ENCODE measurements around the gene ZFX.

The ZFX gene

DNA sequence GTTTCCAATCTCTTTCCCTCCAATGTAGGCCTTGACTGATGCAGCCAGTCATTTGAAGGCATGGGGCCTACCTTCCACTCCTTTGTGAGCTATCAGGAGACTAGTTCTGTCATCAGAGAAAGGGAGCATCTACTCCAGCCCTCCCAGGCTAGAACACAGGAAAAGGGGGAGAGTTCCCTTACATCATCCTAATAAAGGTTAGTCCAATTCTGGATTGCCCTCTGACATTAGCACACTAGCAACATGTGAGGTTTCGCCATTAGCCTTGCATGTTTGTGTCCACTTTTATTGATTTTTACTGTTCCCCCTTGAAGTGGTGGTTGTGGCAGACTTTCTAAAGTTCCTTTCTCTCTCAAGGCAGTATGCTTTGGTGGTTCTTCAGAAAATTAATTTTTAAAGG, 67.3 kb downstream of the ZFX start:
- Histone ChIP-seq H3K27me3 (ENCODE audit: control insufficient read depth, insufficient read depth, low read length) (no peaks in the 10 kb centered on the region), H3K9ac (ENCODE audit: low read depth, low read length) (no peak overlapping the region), H3K4me3 (ENCODE audit: low read depth, low read length) (no peak overlapping the region), H3K27ac (ENCODE audit: low read depth, low read length) (no peak overlapping the region), H3K4me1 (ENCODE audit: control insufficient read depth, insufficient read depth, low read length) (peaks cover 13% of the 10 kb centered on the region), H3K36me3 (ENCODE audit: control insufficient read depth, insufficient read depth, low read length) (peaks cover 9% of the 10 kb centered on the region), H3K9me3 (ENCODE audit: control insufficient read depth, insufficient read depth, low read length) (no peaks in the 10 kb centered on the region)

DNA sequence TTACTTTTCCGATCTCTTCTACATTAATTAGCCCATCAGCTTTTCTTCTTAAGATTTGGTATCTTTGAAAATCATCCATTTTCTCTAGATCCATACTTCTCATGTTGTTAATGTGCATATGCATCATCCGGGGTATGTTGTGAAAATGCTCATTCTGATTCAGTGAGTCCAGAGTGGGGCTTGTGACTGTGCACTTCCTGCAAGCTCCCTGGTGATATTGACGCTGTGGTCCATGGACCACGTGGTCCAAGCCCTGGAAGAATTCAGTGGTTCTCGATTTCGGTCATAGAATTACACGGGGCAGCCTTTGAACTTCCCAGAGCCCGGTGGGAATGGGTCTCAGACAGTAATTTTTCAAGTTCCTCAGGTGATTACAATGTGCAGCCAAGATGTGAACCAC, 69.8 kb downstream of the ZFX start:
- no peaks in the 10 kb centered on the region for H3K9me3 ChIP-seq (ENCODE audit: control insufficient read depth, insufficient read depth, low read length)
- H3K27me3 ChIP-seq (ENCODE audit: control insufficient read depth, insufficient read depth, low read length): no peaks in the 10 kb centered on the region
- no peaks in the 10 kb centered on the region for H3K36me3 ChIP-seq (ENCODE audit: control insufficient read depth, insufficient read depth, low read length)
- H3K4me1 ChIP-seq (ENCODE audit: control insufficient read depth, insufficient read depth, low read length): peaks cover 13% of the 10 kb centered on the region
- H3K4me3 ChIP-seq (ENCODE audit: low read depth, low read length): no peak overlapping the region
- no peak overlapping the region for H3K27ac ChIP-seq (ENCODE audit: low read depth, low read length)
- H3K9ac ChIP-seq (ENCODE audit: low read depth, low read length): no peak overlapping the region

DNA sequence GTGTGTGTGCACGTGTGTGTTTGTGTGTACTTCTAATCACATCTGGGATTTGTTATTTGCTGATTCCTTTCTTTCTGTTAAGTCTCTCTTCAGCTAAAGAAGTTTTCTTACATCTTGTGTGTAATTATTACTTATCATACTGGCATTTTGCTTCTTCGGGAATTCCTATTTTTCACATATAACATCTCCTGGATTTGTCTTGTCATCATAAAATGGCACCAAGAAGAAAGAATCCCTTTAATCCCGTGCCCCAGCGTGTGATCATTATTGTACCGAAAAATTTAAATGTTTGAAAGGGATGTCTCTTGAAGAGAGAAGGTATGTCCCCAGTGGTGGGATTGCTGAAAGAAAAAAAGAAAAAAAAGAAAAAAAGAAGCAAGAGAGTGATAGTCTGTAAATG, 72.3 kb downstream of the ZFX start:
- Histone ChIP-seq H3K9ac (ENCODE audit: low read depth, low read length) (no peak overlapping the region), H3K4me1 (ENCODE audit: control insufficient read depth, insufficient read depth, low read length) (no peaks in the 10 kb centered on the region), H3K27me3 (ENCODE audit: control insufficient read depth, insufficient read depth, low read length) (no peaks in the 10 kb centered on the region), H3K36me3 (ENCODE audit: control insufficient read depth, insufficient read depth, low read length) (no peaks in the 10 kb centered on the region), H3K9me3 (ENCODE audit: control insufficient read depth, insufficient read depth, low read length) (0 out of 2 replicates have a peak, but pooled peaks cover 4% of the 10 kb centered on the region), H3K4me3 (ENCODE audit: low read depth, low read length) (no peak overlapping the region), H3K27ac (ENCODE audit: low read depth, low read length) (no peak overlapping the region)

GRCh38 chrX:24225265-24225664, 75.7 kb downstream of the ZFX start:
- Histone ChIP-seq H3K27ac (ENCODE audit: low read depth, low read length) (no peak overlapping the region), H3K4me3 (ENCODE audit: low read depth, low read length) (no peak overlapping the region), H3K9me3 (ENCODE audit: control insufficient read depth, insufficient read depth, low read length) (0 out of 2 replicates have a peak, but pooled peaks cover 4% of the 10 kb centered on the region), H3K9ac (ENCODE audit: low read depth, low read length) (no peak overlapping the region), H3K27me3 (ENCODE audit: control insufficient read depth, insufficient read depth, low read length) (no peaks in the 10 kb centered on the region), H3K36me3 (ENCODE audit: control insufficient read depth, insufficient read depth, low read length) (no peaks in the 10 kb centered on the region), H3K4me1 (ENCODE audit: control insufficient read depth, insufficient read depth, low read length) (no peaks in the 10 kb centered on the region)

DNA sequence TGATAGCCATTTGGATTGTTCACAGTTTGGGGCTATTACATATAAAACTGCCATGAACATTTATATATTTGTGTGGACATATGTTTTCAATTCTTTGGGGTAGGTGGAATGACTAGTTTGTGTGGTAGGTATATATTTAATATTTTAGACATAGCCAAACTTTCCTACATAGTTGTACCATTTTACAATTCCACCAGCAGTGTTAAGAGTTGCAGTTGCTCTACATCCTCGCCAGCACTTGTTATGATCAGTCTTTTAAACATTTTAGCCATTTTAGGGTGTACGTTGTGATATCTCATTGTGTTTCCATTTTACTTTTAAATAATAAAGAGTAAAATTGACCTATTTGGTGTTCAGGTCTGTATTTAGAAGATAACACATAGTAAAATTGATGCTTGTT, 76.6 kb downstream of the ZFX start:
- Histone ChIP-seq H3K27me3 (ENCODE audit: control insufficient read depth, insufficient read depth, low read length) (no peaks in the 10 kb centered on the region), H3K9me3 (ENCODE audit: control insufficient read depth, insufficient read depth, low read length) (0 out of 2 replicates have a peak, but pooled peaks cover 4% of the 10 kb centered on the region), H3K36me3 (ENCODE audit: control insufficient read depth, insufficient read depth, low read length) (no peaks in the 10 kb centered on the region), H3K4me3 (ENCODE audit: low read depth, low read length) (no peak overlapping the region), H3K4me1 (ENCODE audit: control insufficient read depth, insufficient read depth, low read length) (no peaks in the 10 kb centered on the region), H3K27ac (ENCODE audit: low read depth, low read length) (no peak overlapping the region), H3K9ac (ENCODE audit: low read depth, low read length) (no peak overlapping the region)

- 0 out of 2 replicates have a peak, but pooled peaks cover 4% of the 10 kb centered on the region for H3K9me3 ChIP-seq (ENCODE audit: control insufficient read depth, insufficient read depth, low read length)
- no peak overlapping the region for H3K4me3 ChIP-seq (ENCODE audit: low read depth, low read length)
- H3K4me1 ChIP-seq (ENCODE audit: control insufficient read depth, insufficient read depth, low read length): no peaks in the 10 kb centered on the region
- H3K36me3 ChIP-seq (ENCODE audit: control insufficient read depth, insufficient read depth, low read length): no peaks in the 10 kb centered on the region
- no peak overlapping the region for H3K27ac ChIP-seq (ENCODE audit: low read depth, low read length)
- H3K27me3 ChIP-seq (ENCODE audit: control insufficient read depth, insufficient read depth, low read length): no peaks in the 10 kb centered on the region
- no peak overlapping the region for H3K9ac ChIP-seq (ENCODE audit: low read depth, low read length)
Measured at GRCh38 chrX:24228596-24228995, 79.1 kb downstream of the ZFX start.

- H3K4me1 ChIP-seq (ENCODE audit: control insufficient read depth, insufficient read depth, low read length): no peaks in the 10 kb centered on the region
- H3K36me3 ChIP-seq (ENCODE audit: control insufficient read depth, insufficient read depth, low read length): no peaks in the 10 kb centered on the region
- no peak overlapping the region for H3K27ac ChIP-seq (ENCODE audit: low read depth, low read length)
- no peaks in the 10 kb centered on the region for H3K27me3 ChIP-seq (ENCODE audit: control insufficient read depth, insufficient read depth, low read length)
- H3K4me3 ChIP-seq (ENCODE audit: low read depth, low read length): no peak overlapping the region
- 0 out of 2 replicates have a peak, but pooled peaks cover 4% of the 10 kb centered on the region for H3K9me3 ChIP-seq (ENCODE audit: control insufficient read depth, insufficient read depth, low read length)
- H3K9ac ChIP-seq (ENCODE audit: low read depth, low read length): no peak overlapping the region
Measured at GRCh38 chrX:24229400-24229879, 79.9 kb downstream of the ZFX start.

DNA sequence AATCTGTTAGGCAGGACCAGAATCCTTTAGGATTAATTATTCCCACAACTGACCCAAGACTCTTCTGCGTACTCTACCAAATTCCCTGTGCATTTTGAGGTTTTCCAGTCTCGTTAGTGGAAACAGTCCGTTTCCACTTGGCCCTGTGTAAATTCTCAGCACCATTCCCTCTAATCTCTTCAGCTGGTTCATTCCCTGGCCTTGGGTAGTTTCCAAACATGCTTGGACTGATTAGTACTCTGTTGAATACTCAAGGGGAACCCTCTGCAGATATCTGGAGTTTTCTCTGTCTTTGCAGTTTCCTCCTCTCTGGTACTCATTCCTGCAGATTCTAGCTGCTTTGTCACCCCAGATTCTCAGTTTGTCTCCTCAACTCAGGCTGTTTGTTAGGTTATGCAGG, 80.4 kb downstream of the ZFX start:
- Histone ChIP-seq H3K27me3 (ENCODE audit: control insufficient read depth, insufficient read depth, low read length) (no peaks in the 10 kb centered on the region), H3K4me1 (ENCODE audit: control insufficient read depth, insufficient read depth, low read length) (no peaks in the 10 kb centered on the region), H3K27ac (ENCODE audit: low read depth, low read length) (no peak overlapping the region), H3K9ac (ENCODE audit: low read depth, low read length) (no peak overlapping the region), H3K4me3 (ENCODE audit: low read depth, low read length) (no peak overlapping the region), H3K9me3 (ENCODE audit: control insufficient read depth, insufficient read depth, low read length) (0 out of 2 replicates have a peak, but pooled peaks cover 4% of the 10 kb centered on the region), H3K36me3 (ENCODE audit: control insufficient read depth, insufficient read depth, low read length) (no peaks in the 10 kb centered on the region)

DNA sequence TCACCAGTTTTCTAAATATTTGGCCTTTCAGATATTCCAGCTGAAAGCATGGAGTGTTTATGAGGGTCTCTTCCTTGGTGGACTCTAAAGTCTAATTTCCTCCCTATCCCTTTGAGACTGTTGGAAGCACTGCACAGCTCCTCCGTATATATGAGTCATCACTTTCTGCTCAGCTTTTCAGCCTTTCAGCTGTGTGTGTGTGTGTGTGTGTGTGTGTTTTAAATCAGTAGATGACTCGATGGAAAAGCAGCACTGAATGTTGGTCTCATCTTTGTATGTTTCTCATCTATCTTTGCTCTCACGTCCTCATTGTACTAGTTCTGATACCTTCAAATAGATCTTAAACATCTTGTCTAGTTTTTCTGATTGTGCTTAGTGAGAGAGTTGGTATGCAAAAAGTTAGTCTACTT, 81.6 kb downstream of the ZFX start:
- Histone ChIP-seq H3K27ac (ENCODE audit: low read depth, low read length) (no peak overlapping the region), H3K9ac (ENCODE audit: low read depth, low read length) (no peak overlapping the region), H3K27me3 (ENCODE audit: control insufficient read depth, insufficient read depth, low read length) (no peaks in the 10 kb centered on the region), H3K36me3 (ENCODE audit: control insufficient read depth, insufficient read depth, low read length) (no peaks in the 10 kb centered on the region), H3K4me1 (ENCODE audit: control insufficient read depth, insufficient read depth, low read length) (no peaks in the 10 kb centered on the region), H3K9me3 (ENCODE audit: control insufficient read depth, insufficient read depth, low read length) (no peaks in the 10 kb centered on the region), H3K4me3 (ENCODE audit: low read depth, low read length) (no peak overlapping the region)

DNA sequence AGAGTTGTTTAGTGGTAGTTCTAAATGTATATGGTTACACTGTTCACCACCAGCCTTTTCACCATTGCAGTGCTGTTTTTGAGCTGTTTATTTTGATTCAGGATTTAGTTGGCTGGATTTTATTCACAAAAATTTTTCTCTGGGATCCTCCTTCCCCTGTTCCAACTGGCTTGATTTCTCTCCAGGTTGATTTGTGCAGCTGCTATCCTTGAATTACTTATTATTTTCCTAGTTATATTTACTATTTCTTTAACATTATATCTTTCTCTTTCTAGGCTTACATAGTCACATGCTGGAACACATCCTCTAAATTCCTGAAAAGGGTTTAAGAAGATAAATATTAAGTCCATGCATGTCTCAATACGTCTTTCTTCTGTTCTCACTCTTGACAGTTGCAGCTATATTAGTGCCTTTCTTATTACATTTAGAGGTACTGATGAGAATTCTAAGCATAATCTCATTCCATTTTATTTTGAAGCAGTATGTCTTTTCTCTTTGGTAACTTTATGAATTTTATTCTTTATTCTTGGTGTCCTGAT, 82.2 kb downstream of the ZFX start:
- no peak overlapping the region for H3K9ac ChIP-seq (ENCODE audit: low read depth, low read length)
- no peaks in the 10 kb centered on the region for H3K9me3 ChIP-seq (ENCODE audit: control insufficient read depth, insufficient read depth, low read length)
- H3K4me3 ChIP-seq (ENCODE audit: low read depth, low read length): no peak overlapping the region
- no peaks in the 10 kb centered on the region for H3K4me1 ChIP-seq (ENCODE audit: control insufficient read depth, insufficient read depth, low read length)
- H3K36me3 ChIP-seq (ENCODE audit: control insufficient read depth, insufficient read depth, low read length): no peaks in the 10 kb centered on the region
- no peak overlapping the region for H3K27ac ChIP-seq (ENCODE audit: low read depth, low read length)
- no peaks in the 10 kb centered on the region for H3K27me3 ChIP-seq (ENCODE audit: control insufficient read depth, insufficient read depth, low read length)

GRCh38 chrX:24232796-24233195, 83.3 kb downstream of the ZFX start:
- no peaks in the 10 kb centered on the region for H3K9me3 ChIP-seq (ENCODE audit: control insufficient read depth, insufficient read depth, low read length)
- no peaks in the 10 kb centered on the region for H3K4me1 ChIP-seq (ENCODE audit: control insufficient read depth, insufficient read depth, low read length)
- no peak overlapping the region for H3K4me3 ChIP-seq (ENCODE audit: low read depth, low read length)
- no peaks in the 10 kb centered on the region for H3K27me3 ChIP-seq (ENCODE audit: control insufficient read depth, insufficient read depth, low read length)
- no peak overlapping the region for H3K9ac ChIP-seq (ENCODE audit: low read depth, low read length)
- H3K27ac ChIP-seq (ENCODE audit: low read depth, low read length): no peak overlapping the region
- H3K36me3 ChIP-seq (ENCODE audit: control insufficient read depth, insufficient read depth, low read length): no peaks in the 10 kb centered on the region

Data from HUES48 (cell line).